OCI-LY7 (cell line): ENCODE data around the gene MPRIP. TPM values are rescaled to one million over a fixed set of nuclear protein-coding genes. Genes with fewer than 3 reads are reported as not detected.

Experiments
- BruUV-seq: library from RNA; stranded (reverse); fragments of 400-500 nt; replicated peaks from 2 replicates; lab custom pipeline; 2021; lab: Mats Ljungman, UMichigan
- CTCF ChIA-PET: fragments of 300-600 bp; sonication (Branson Sonifier 250); formaldehyde crosslinking; loops from one replicate; lab custom pipeline; 2022; ENCODE audit warnings: antibody characterized with exemption; ENCODE audit not compliant: unreplicated experiment; lab: Charles Lee
- POLR2A ChIA-PET: fragments of 300-600 bp; sonication (Branson Sonifier 250); formaldehyde crosslinking; loops from one replicate; lab custom pipeline; 2022; ENCODE audit warnings: antibody characterized with exemption; lab: Charles Lee
- DNase-seq: peaks from one replicate; pipeline ENCODE4 v3.0.0-alpha.2; 2015; ENCODE audit warnings: low spot score
- H2AFZ ChIP-seq: fragments of 200-600 bp; sonication (generic), shearing (Covaris generic); 2 replicates; pipeline ENCODE4 v1.6.1; 2014; ENCODE audit warnings: mild to moderate bottlenecking, antibody characterized with exemption, low read length, moderate library complexity
- H3K27ac ChIP-seq: fragments of 200-600 bp; sonication (generic); 2 replicates; pipeline ENCODE4 v1.5.1; 2014; ENCODE audit warnings: mixed run types, low read depth, mild to moderate bottlenecking, moderate library complexity, low read length, inconsistent platforms; ENCODE audit not compliant: poor library complexity, severe bottlenecking
- H3K36me3 ChIP-seq: fragments of 200-600 bp; sonication (generic); 2 replicates; pipeline ENCODE4 v1.6.1; 2014; ENCODE audit warnings: mild to moderate bottlenecking, antibody characterized with exemption, low read length, moderate library complexity, mixed read lengths; ENCODE audit not compliant: insufficient read depth
- H3K4me1 ChIP-seq: fragments of 200-600 bp; sonication (generic); 2 replicates; pipeline ENCODE4 v1.5.1; 2014; ENCODE audit warnings: mild to moderate bottlenecking, low read length; ENCODE audit not compliant: insufficient read depth, poor library complexity, severe bottlenecking
- H3K4me2 ChIP-seq: fragments of 200-600 bp; sonication (generic); 2 replicates; pipeline ENCODE4 v1.6.1; 2014; ENCODE audit warnings: mild to moderate bottlenecking, low read length
- H3K4me3 ChIP-seq: fragments of 200-600 bp; sonication (generic); 2 replicates; pipeline ENCODE4 v1.5.1; 2014; ENCODE audit warnings: mild to moderate bottlenecking, low read depth, low read length; ENCODE audit not compliant: poor library complexity, severe bottlenecking
- H3K79me2 ChIP-seq: fragments of 200-600 bp; sonication (generic); 2 replicates; pipeline ENCODE4 v1.6.1; 2016; ENCODE audit warnings: low read depth, mild to moderate bottlenecking, low read length, moderate library complexity, mixed read lengths; ENCODE audit not compliant: insufficient read depth
- H3K9me2 ChIP-seq: fragments of 200-600 bp; sonication (generic); 2 replicates; pipeline ENCODE4 v1.6.1; 2016; ENCODE audit warnings: mild to moderate bottlenecking, low read length, mixed read lengths; ENCODE audit not compliant: insufficient read depth
- H3K9me3 ChIP-seq: fragments of 200-600 bp; sonication (generic); 2 replicates; pipeline ENCODE4 v1.6.1; 2014; ENCODE audit warnings: mild to moderate bottlenecking, mixed run types, low read length, mixed read lengths
- H4K20me1 ChIP-seq: fragments of 200-600 bp; sonication (generic); 2 replicates; pipeline ENCODE4 v1.6.1; 2014; ENCODE audit warnings: mild to moderate bottlenecking, antibody characterized with exemption, low read length, moderate library complexity, mixed read lengths; ENCODE audit not compliant: insufficient read depth
- EZH2phosphoT487 ChIP-seq: fragments of 200-600 bp; sonication (generic); IDR thresholded peaks from 2 replicates; pipeline ENCODE4 v1.6.1; 2018; ENCODE audit warnings: low read depth, borderline replicate concordance, mild to moderate bottlenecking, mixed run types, antibody characterized with exemption, low read length, moderate library complexity, mixed read lengths
- intact Hi-C: fragments of 100-400 bp; cut with micrococcal nuclease; formaldehyde crosslinking; loops from one replicate; pipeline ENCODE4 v1.10.0; 2022; ENCODE audit not compliant: unreplicated experiment
- total RNA-seq, 2 experiments: library from RNA; depleted of rRNA in 1 of 2; stranded (reverse); fragments of >200 nt in 1 of 2; shearing (Covaris generic) in 1 of 2; gene quantifications; 2 replicates each; pipeline ENCODE4 v1.2.3, GENCODE V29; 2014 to 2022
- TF ChIP-seq, protein P1 (sequence below): fragments of 200-600 bp; sonication (generic); conservative IDR thresholded peaks from 2 replicates; pipeline ENCODE4 v1.5.1; 2014; ENCODE audit warnings: mild to moderate bottlenecking, antibody characterized with exemption, low read length, moderate library complexity, mixed read lengths

Gene MPRIP
- total RNA-seq, 2 experiments from 2014 or later: 73.3 to 109 TPM

- ChIA-PET CTCF (no interaction called here), POLR2A (no interaction called here)
- Histone ChIP-seq H3K4me3 (no peak overlapping the region), H4K20me1 (no peaks in the 10 kb centered on the region), H2AFZ (no peak overlapping the region), H3K4me1 (no peaks in the 10 kb centered on the region), H3K79me2 (no peaks in the 10 kb centered on the region), H3K36me3 (no peaks in the 10 kb centered on the region), H3K9me2 (no peaks in the 10 kb centered on the region), H3K27ac (no peak overlapping the region), H3K4me2 (no peak overlapping the region), H3K9me3 (no peaks in the 10 kb centered on the region)
- no peak for DNase-seq
- intact Hi-C loops: no loop called here
- no TSS peak for BruUV-seq
- TF ChIP-seq, protein P1, sequence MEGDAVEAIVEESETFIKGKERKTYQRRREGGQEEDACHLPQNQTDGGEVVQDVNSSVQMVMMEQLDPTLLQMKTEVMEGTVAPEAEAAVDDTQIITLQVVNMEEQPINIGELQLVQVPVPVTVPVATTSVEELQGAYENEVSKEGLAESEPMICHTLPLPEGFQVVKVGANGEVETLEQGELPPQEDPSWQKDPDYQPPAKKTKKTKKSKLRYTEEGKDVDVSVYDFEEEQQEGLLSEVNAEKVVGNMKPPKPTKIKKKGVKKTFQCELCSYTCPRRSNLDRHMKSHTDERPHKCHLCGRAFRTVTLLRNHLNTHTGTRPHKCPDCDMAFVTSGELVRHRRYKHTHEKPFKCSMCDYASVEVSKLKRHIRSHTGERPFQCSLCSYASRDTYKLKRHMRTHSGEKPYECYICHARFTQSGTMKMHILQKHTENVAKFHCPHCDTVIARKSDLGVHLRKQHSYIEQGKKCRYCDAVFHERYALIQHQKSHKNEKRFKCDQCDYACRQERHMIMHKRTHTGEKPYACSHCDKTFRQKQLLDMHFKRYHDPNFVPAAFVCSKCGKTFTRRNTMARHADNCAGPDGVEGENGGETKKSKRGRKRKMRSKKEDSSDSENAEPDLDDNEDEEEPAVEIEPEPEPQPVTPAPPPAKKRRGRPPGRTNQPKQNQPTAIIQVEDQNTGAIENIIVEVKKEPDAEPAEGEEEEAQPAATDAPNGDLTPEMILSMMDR: no peak
- no peak for TF ChIP-seq EZH2phosphoT487
Observed at GRCh38 chr17:17203173-17203730, 161.0 kb downstream of the MPRIP start.

- no peaks in the 10 kb centered on the region for H3K4me1 ChIP-seq
- H3K27ac ChIP-seq: no peak overlapping the region
- no peaks in the 10 kb centered on the region for H4K20me1 ChIP-seq
- H3K9me3 ChIP-seq: no peaks in the 10 kb centered on the region
- H3K9me2 ChIP-seq: no peaks in the 10 kb centered on the region
- no peak for DNase-seq
- intact Hi-C loops: no loop called here
- H3K4me3 ChIP-seq: no peak overlapping the region
- no peak overlapping the region for H2AFZ ChIP-seq
- ChIA-PET CTCF (no interaction called here), POLR2A (no interaction called here)
- BruUV-seq: no TSS peak
- H3K79me2 ChIP-seq: no peaks in the 10 kb centered on the region
- no peaks in the 10 kb centered on the region for H3K36me3 ChIP-seq
- TF ChIP-seq EZH2phosphoT487: no peak
- TF ChIP-seq, protein P1: no peak
- peak overlapping the region; percentile 48; the same call in 1 of the 2 replicates for H3K4me2 ChIP-seq
Observed at GRCh38 chr17:17204041-17204591, 161.9 kb downstream of the MPRIP start.

- BruUV-seq: no TSS peak
Observed at GRCh38 chr17:17204635-17205231, 162.5 kb downstream of the MPRIP start.

More at GRCh38 chr17:17204635-17205231, 162.5 kb downstream of the MPRIP start:
- no peak for DNase-seq
- POLR2A ChIA-PET: no interaction called here
- Histone ChIP-seq H4K20me1 (no peaks in the 10 kb centered on the region), H3K36me3 (no peaks in the 10 kb centered on the region), H3K27ac (no peak overlapping the region), H3K4me3 (no peak overlapping the region), H3K9me2 (no peaks in the 10 kb centered on the region), H3K4me2 (peak overlapping the region; percentile 48; the same call in 1 of the 2 replicates), H2AFZ (no peak overlapping the region), H3K9me3 (no peaks in the 10 kb centered on the region), H3K4me1 (no peaks in the 10 kb centered on the region), H3K79me2 (no peaks in the 10 kb centered on the region)
- intact Hi-C loops: no loop called here
- TF ChIP-seq, protein P1: no peak
- no peak for TF ChIP-seq EZH2phosphoT487
- CTCF ChIA-PET: no interaction called here
